Prostate gland (tissue), 2 donors: ENCODE results near the gene CHTOP. TPM values are rescaled to one million over a fixed set of nuclear protein-coding genes. Genes with fewer than 3 reads are reported as not detected.
A peak's percentile ranks its signal among the peaks of the same experiment; 100 is the strongest.

Experiments used
- DNase-seq: peaks from one replicate; pipeline ENCODE4 v3.0.0-alpha.2; 2019; ENCODE audit warnings: low spot score
- H3K27ac ChIP-seq, 2 donors: fragments of 200-600 bp; sonication (generic); 2 replicates each; pipeline ENCODE4 v1.5.1; 2017 to 2019
- H3K27me3 ChIP-seq: fragments of 200-600 bp; sonication (generic); replicated peaks from 2 replicates; pipeline ENCODE4 v1.5.1; 2019; ENCODE audit not compliant: insufficient read depth
- H3K36me3 ChIP-seq, 2 donors: fragments of 200-600 bp; sonication (generic); 1 replicate in 1 of 2; 2 replicates in 1 of 2; pipeline versions ENCODE4 v1.5.1 to v1.8.1; 2017 to 2019
- H3K4me1 ChIP-seq: fragments of 200-600 bp; sonication (generic); replicated peaks from 2 replicates; pipeline ENCODE4 v1.5.1; 2019
- H3K4me3 ChIP-seq, 2 donors: fragments of 200-600 bp; sonication (generic); 2 replicates each; pipeline ENCODE4 v1.5.1; 2017 to 2019
- H3K9me3 ChIP-seq: fragments of 200-600 bp; sonication (generic); 2 replicates; pipeline ENCODE4 v1.5.1; 2017
- POLR2A ChIP-seq: fragments of 450-650 bp; IDR thresholded peaks from one replicate; pipeline ENCODE4 v1.6.1; 2016; ENCODE audit warnings: antibody characterized with exemption, mild to moderate bottlenecking
- POLR2AphosphoS5 ChIP-seq: sonication (generic); formaldehyde crosslinking; IDR thresholded peaks from one replicate; pipeline ENCODE4 v1.6.1; 2017; ENCODE audit warnings: antibody characterized with exemption
- WGBS: methylation state at CpG from one replicate; pipeline ENCODE4 v1.1.5; 2018; 5-methylcytosine and 5-hydroxymethylcytosine counted together
- intact Hi-C: fragments of 100-400 bp; cut with DNase I; formaldehyde crosslinking; loops from one replicate; pipeline ENCODE4 v1.14.2; 2022
- total RNA-seq, 2 donors: library from RNA; depleted of rRNA; stranded (reverse); fragments of >200 nt; gene quantifications; one replicate each; pipeline ENCODE4 v1.1.0, GENCODE V29; 2016
- TF ChIP-seq, protein P1 (sequence below), 4 experiments: fragments of 200-600 bp in 2 of 4; fragments of 450-650 bp in 2 of 4; sonication (generic) in 2 of 4; IDR thresholded peaks; 1 replicate in 3 of 4; 2 replicates in 1 of 4; pipeline ENCODE4 v1.5.1; 2016 to 2019; ENCODE audit warnings: antibody characterized with exemption in 4 of 4, mild to moderate bottlenecking in 2 of 4, moderate library complexity in 2 of 4

The CHTOP gene
- total RNA-seq, 2 donors from 2014 or later: 60.6 to 74.4 TPM

DNA sequence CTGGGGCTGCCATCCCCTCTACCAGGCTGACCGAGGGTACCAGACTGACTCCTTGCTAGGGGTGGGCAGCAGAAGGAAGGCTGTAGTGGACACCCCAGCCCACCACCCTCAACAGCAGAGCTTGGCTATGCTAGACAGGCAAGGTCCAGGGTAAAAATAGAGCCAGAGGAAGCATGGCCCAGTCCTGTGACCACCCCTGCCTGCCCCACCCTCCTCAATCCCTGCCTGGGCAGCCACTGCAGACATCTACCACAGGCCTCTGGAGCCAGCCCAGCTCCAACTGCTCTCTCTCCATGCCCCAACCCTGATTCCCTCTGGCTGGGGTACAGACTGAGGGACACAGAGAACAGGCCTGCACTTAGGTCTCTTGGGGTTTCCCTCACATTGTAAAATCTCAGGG lies 3.9 kb upstream of the CHTOP start:
- Histone ChIP-seq H3K4me3 (no peak overlapping the region), H3K27ac (no peak overlapping the region), H3K36me3 (no peaks in the 10 kb centered on the region), H3K4me1 (peaks cover 5% of the 10 kb centered on the region), H3K9me3 (no peaks in the 10 kb centered on the region), H3K27me3 (no peaks in the 10 kb centered on the region)
- TF ChIP-seq POLR2AphosphoS5: no peak
- TF ChIP-seq, protein P1, sequence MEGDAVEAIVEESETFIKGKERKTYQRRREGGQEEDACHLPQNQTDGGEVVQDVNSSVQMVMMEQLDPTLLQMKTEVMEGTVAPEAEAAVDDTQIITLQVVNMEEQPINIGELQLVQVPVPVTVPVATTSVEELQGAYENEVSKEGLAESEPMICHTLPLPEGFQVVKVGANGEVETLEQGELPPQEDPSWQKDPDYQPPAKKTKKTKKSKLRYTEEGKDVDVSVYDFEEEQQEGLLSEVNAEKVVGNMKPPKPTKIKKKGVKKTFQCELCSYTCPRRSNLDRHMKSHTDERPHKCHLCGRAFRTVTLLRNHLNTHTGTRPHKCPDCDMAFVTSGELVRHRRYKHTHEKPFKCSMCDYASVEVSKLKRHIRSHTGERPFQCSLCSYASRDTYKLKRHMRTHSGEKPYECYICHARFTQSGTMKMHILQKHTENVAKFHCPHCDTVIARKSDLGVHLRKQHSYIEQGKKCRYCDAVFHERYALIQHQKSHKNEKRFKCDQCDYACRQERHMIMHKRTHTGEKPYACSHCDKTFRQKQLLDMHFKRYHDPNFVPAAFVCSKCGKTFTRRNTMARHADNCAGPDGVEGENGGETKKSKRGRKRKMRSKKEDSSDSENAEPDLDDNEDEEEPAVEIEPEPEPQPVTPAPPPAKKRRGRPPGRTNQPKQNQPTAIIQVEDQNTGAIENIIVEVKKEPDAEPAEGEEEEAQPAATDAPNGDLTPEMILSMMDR (IDR thresholded peaks at IDR 0.05): no peak
- TF ChIP-seq POLR2A: no peak
- DNase-seq: no peak
- intact Hi-C loops: loop anchor here (5.0 kb wide), 1 partner anchor 58 kb away; no protein-coding TSS in a partner anchor
- WGBS: 80% methylated on average over 1 of the region's 1 CpG

GRCh38 chr1:153630384-153630783 lies 3.5 kb upstream of the CHTOP start:
- peaks cover 5% of the 10 kb centered on the region for H3K4me1 ChIP-seq
- WGBS: 74% methylated on average over 7 of the region's 7 CpGs
- no peak for TF ChIP-seq POLR2A
- TF ChIP-seq, protein P1 (IDR thresholded peaks at IDR 0.05): no peak
- TF ChIP-seq POLR2AphosphoS5: no peak
- H3K9me3 ChIP-seq: no peaks in the 10 kb centered on the region
- no peak overlapping the region for H3K27ac ChIP-seq
- intact Hi-C loops: no loop called here
- DNase-seq: no peak
- H3K36me3 ChIP-seq: no peaks in the 10 kb centered on the region
- no peak overlapping the region for H3K4me3 ChIP-seq
- no peaks in the 10 kb centered on the region for H3K27me3 ChIP-seq

GRCh38 chr1:153631047-153632022 lies 2.5 kb upstream of the CHTOP start:
- H3K36me3 ChIP-seq: no peaks in the 10 kb centered on the region
- no peaks in the 10 kb centered on the region for H3K9me3 ChIP-seq
- no peak overlapping the region for H3K27ac ChIP-seq
- H3K4me1 ChIP-seq: peaks cover 5% of the 10 kb centered on the region
- 75% methylated on average over 10 of the region's 10 CpGs for WGBS
- intact Hi-C loops: loop anchor here (2.0 kb wide), 1 partner anchor 19 kb away; the partner anchor contains the start of gene S100A16
- no peak for DNase-seq
- TF ChIP-seq POLR2AphosphoS5 (no peak), POLR2A (no peak)
- TF ChIP-seq, protein P1 (IDR thresholded peaks at IDR 0.05): no peak
- H3K27me3 ChIP-seq: no peaks in the 10 kb centered on the region
- no peak overlapping the region for H3K4me3 ChIP-seq

DNA sequence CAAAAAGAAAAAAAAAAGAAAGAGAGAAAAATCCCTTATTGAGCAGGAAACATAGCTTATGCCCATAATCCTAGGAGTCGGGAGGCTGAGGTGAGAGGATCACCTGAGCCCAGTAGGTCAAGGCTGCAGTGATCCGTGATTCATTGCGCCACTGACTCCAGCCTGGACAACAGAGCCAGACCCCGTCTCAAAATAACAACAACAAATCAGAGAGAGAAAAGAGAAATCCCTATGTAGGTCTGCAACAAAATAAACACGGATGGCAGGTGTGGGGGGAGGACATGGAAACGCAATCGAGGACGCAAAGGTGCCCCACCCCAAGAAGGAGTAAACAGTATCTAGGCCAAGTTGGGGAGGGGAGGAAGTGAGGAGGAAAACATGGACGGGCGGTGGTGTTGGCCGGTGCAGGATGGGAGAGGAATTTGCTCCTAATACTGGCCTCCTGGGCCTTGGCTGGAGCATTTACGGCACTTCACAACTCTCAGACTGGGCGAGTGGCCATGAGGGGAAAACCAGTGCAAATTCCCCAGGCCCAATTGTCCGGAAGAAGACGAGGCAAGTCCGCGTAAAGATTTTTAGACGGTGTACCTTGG lies 609 bp upstream of the CHTOP start:
- WGBS: 45% methylated on average over 18 of the region's 18 CpGs
- peaks cover 0 to 6% of the 10 kb centered on the region in 2 donors for H3K36me3 ChIP-seq
- H3K9me3 ChIP-seq: no peaks in the 10 kb centered on the region
- peak overlapping the region; percentile 99 to 100 for H3K27ac ChIP-seq
- intact Hi-C loops: loop anchor here (2.0 kb wide), 1 partner anchor 20 kb away; the partner anchor contains the start of gene S100A16
- H3K4me3 ChIP-seq: peak overlapping the region; percentile 76 to 93
- no peaks in the 10 kb centered on the region for H3K4me1 ChIP-seq
- DNase-seq: no peak
- no peaks in the 10 kb centered on the region for H3K27me3 ChIP-seq
- TF ChIP-seq POLR2AphosphoS5 (no peak), POLR2A (no peak)
- TF ChIP-seq, protein P1 (IDR thresholded peaks at IDR 0.05): no peak
